Choroid plexus epithelial cell (primary cell): ENCODE results near the gene CNTN6.

Experiments
- DNase-seq: peaks from one replicate; pipeline ENCODE4 v3.0.0-alpha.2; 2010; ENCODE audit warnings: low read depth
- H3K4me3 ChIP-seq: 2 replicates; pipeline ENCODE4 v1.5.1; 2011; ENCODE audit warnings: low read depth, mild to moderate bottlenecking, control low read depth, low read length, moderate library complexity
- TF ChIP-seq, protein P1 (sequence below): conservative IDR thresholded peaks from 2 replicates; pipeline ENCODE4 v1.5.1; 2011; ENCODE audit warnings: low read depth, mild to moderate bottlenecking, control low read depth, inconsistent platforms, low read length, moderate library complexity

The CNTN6 gene

GRCh38 chr3:1191026-1191425, 98.2 kb downstream of the CNTN6 start:
- no peak overlapping the region for H3K4me3 ChIP-seq
- TF ChIP-seq, protein P1, sequence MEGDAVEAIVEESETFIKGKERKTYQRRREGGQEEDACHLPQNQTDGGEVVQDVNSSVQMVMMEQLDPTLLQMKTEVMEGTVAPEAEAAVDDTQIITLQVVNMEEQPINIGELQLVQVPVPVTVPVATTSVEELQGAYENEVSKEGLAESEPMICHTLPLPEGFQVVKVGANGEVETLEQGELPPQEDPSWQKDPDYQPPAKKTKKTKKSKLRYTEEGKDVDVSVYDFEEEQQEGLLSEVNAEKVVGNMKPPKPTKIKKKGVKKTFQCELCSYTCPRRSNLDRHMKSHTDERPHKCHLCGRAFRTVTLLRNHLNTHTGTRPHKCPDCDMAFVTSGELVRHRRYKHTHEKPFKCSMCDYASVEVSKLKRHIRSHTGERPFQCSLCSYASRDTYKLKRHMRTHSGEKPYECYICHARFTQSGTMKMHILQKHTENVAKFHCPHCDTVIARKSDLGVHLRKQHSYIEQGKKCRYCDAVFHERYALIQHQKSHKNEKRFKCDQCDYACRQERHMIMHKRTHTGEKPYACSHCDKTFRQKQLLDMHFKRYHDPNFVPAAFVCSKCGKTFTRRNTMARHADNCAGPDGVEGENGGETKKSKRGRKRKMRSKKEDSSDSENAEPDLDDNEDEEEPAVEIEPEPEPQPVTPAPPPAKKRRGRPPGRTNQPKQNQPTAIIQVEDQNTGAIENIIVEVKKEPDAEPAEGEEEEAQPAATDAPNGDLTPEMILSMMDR, result no peak
- DNase-seq, result no peak

DNA sequence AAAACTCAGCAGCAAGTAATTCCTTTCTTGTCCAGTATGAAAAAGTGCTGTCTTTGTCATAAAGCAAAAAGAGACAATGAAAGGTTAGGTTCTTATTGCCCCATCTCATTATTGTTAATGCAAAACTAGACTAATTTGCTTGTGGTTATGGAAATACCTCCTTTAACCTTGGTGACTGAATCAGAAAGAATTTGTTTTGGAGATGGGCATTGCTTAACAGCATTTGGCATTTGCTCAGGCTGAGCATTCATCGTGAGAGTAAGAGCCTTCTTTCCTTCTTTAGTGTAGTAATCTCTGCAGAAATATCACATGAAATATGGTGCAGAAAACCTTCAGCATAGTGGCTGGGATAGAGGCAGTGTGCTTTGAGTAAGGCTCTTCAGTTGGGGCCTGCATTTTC, 103.1 kb downstream of the CNTN6 start:
- peak; percentile 65 for DNase-seq
- TF ChIP-seq, protein P1, result no peak
- no peak overlapping the region for H3K4me3 ChIP-seq

DNA sequence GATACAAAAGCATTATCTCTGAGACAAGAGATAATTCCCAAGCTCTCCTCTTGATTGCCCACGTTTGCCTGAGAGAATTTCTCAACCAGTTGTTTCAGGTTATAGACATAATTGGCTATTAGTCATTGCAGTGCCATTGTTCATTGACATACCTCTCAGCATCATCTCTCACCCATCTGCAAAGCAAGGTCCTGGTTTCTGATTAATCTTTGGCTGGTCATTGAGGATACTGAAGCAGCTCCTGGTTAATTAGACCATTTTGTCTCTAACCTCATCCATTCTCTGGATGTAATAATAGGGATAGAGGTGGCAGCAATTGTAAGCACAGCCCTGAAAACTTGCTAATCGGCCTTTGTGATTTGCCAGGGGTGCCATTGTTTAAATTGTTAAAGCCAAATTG, 104.2 kb downstream of the CNTN6 start:
- no peak overlapping the region for H3K4me3 ChIP-seq
- TF ChIP-seq, protein P1, result no peak
- DNase-seq, result no peak

DNA sequence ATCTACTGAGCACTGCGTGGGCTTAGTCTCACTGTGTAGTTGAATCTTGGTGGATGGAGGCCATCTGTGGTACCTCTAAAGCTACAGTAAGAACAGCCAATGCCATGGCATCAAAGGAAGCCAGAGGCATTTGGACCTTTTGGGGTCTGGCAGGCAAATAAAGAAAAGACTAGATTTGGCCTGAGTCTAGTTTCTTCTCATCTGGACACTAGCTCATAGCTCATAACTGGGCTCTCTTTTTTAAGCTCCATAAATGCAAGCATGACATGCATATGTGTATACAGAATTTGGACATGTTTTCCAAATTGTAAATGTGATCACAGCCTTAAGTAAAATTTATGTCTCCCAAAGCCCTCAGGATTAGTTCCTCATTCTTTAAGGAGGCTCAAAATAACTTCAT, 107.5 kb downstream of the CNTN6 start:
- H3K4me3 ChIP-seq, result no peak overlapping the region
- TF ChIP-seq, protein P1, result no peak
- no peak for DNase-seq

DNA sequence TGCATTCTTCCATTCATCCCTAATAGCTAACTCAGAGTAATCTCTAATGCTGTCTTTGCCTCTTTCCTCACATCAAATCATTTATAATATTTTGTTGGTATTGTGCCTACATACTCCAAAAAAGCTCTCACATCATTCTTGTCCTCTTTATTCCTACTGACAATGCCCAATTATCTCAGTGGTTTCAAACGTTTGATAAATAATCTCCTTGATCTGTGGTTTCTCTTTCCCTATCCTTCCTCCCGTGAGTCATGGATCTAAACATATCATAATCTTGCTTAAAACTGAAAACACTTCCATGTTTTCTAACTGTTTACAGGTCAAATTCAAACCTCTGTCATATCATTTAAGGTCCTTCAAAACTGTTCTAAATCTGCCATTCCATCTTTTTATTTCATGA, 115.1 kb downstream of the CNTN6 start:
- DNase-seq, result no peak
- TF ChIP-seq, protein P1, result no peak
- H3K4me3 ChIP-seq, result no peak overlapping the region

GRCh38 chr3:1214933-1215332, 122.1 kb downstream of the CNTN6 start:
- TF ChIP-seq, protein P1, result no peak
- DNase-seq, result peak; percentile 1
- no peak overlapping the region for H3K4me3 ChIP-seq

GRCh38 chr3:1216856-1217255, 124.0 kb downstream of the CNTN6 start:
- TF ChIP-seq, protein P1, result no peak
- no peak overlapping the region for H3K4me3 ChIP-seq
- DNase-seq, result no peak
